HEK293 (cell line): ENCODE results near the gene PLXNA3.

ENCODE experiments used
- AEBP2 ChIP-seq: fragments of 450-650 bp; formaldehyde crosslinking; IDR thresholded peaks from 2 replicates; pipeline ENCODE4 v1.5.1; 2016; ENCODE audit warnings: missing biosample characterization, missing genetic modification characterization, borderline replicate concordance
- ATF2 ChIP-seq: fragments of 450-650 bp; formaldehyde crosslinking; IDR thresholded peaks from 2 replicates; pipeline ENCODE4 v1.5.1; 2016; ENCODE audit warnings: missing biosample characterization, missing genetic modification characterization, low read depth
- EGR2 ChIP-seq: fragments of 450-650 bp; formaldehyde crosslinking; IDR thresholded peaks from 2 replicates; pipeline ENCODE4 v1.5.1; 2016; ENCODE audit warnings: low read depth, missing biosample characterization, missing genetic modification characterization
- GFI1B ChIP-seq: fragments of 450-650 bp; formaldehyde crosslinking; IDR thresholded peaks from 2 replicates; pipeline ENCODE4 v1.5.1; 2016; ENCODE audit warnings: missing biosample characterization, missing genetic modification characterization
- GLI4 ChIP-seq: fragments of 450-650 bp; formaldehyde crosslinking; IDR thresholded peaks from 2 replicates; pipeline ENCODE4 v1.5.1; 2016; ENCODE audit warnings: missing biosample characterization, missing genetic modification characterization
- HIC1 ChIP-seq: fragments of 450-650 bp; formaldehyde crosslinking; IDR thresholded peaks from 2 replicates; pipeline ENCODE4 v1.5.1; 2016; ENCODE audit warnings: missing biosample characterization, missing genetic modification characterization
- KLF17 ChIP-seq: fragments of 450-650 bp; formaldehyde crosslinking; IDR thresholded peaks from 2 replicates; pipeline ENCODE4 v1.5.1; 2016; ENCODE audit warnings: missing biosample characterization, missing genetic modification characterization
- PRDM10 ChIP-seq: fragments of 450-650 bp; formaldehyde crosslinking; IDR thresholded peaks from 2 replicates; pipeline ENCODE4 v1.5.1; 2016; ENCODE audit warnings: missing biosample characterization, missing genetic modification characterization
- SP7 ChIP-seq: fragments of 450-650 bp; formaldehyde crosslinking; IDR thresholded peaks from 2 replicates; pipeline ENCODE4 v1.5.1; 2016; ENCODE audit warnings: missing biosample characterization, missing genetic modification characterization
- TRIM28 ChIP-seq: IDR thresholded peaks from 2 replicates; pipeline ENCODE4 v1.6.1; 2011; ENCODE audit warnings: low read length, control low read depth, borderline replicate concordance
- YY1 ChIP-seq: fragments of 450-650 bp; formaldehyde crosslinking; IDR thresholded peaks from 2 replicates; pipeline ENCODE4 v1.5.1; 2018; ENCODE audit warnings: missing biosample characterization, missing genetic modification characterization
- ZBTB48 ChIP-seq: fragments of 450-650 bp; formaldehyde crosslinking; IDR thresholded peaks from 2 replicates; pipeline ENCODE4 v1.5.1; 2016; ENCODE audit warnings: missing biosample characterization, missing genetic modification characterization
- ZEB2 ChIP-seq: fragments of 450-650 bp; formaldehyde crosslinking; IDR thresholded peaks from 2 replicates; pipeline ENCODE4 v1.5.1; 2016; ENCODE audit warnings: missing biosample characterization, missing genetic modification characterization
- ZFP37 ChIP-seq: fragments of 450-650 bp; formaldehyde crosslinking; IDR thresholded peaks from 2 replicates; pipeline ENCODE4 v1.5.1; 2016; ENCODE audit warnings: missing biosample characterization, missing genetic modification characterization
- ZIC2 ChIP-seq: fragments of 450-650 bp; formaldehyde crosslinking; IDR thresholded peaks from 2 replicates; pipeline ENCODE4 v1.5.1; 2016; ENCODE audit warnings: missing biosample characterization, missing genetic modification characterization
- ZNF10 ChIP-seq: fragments of 450-650 bp; formaldehyde crosslinking; IDR thresholded peaks from 2 replicates; pipeline ENCODE4 v1.5.1; 2017; ENCODE audit warnings: missing biosample characterization, missing genetic modification characterization
- ZNF133 ChIP-seq: fragments of 450-650 bp; formaldehyde crosslinking; IDR thresholded peaks from 2 replicates; pipeline ENCODE4 v1.5.1; 2016; ENCODE audit warnings: missing biosample characterization, missing genetic modification characterization
- ZNF175 ChIP-seq: fragments of 450-650 bp; formaldehyde crosslinking; IDR thresholded peaks from 2 replicates; pipeline ENCODE4 v1.5.1; 2016; ENCODE audit warnings: missing biosample characterization, missing genetic modification characterization
- ZNF24 ChIP-seq: fragments of 450-650 bp; formaldehyde crosslinking; IDR thresholded peaks from 2 replicates; pipeline ENCODE4 v1.5.1; 2016; ENCODE audit warnings: missing biosample characterization, missing genetic modification characterization
- ZNF248 ChIP-seq: fragments of 450-650 bp; formaldehyde crosslinking; IDR thresholded peaks from 2 replicates; pipeline ENCODE4 v1.5.1; 2017; ENCODE audit warnings: missing biosample characterization, missing genetic modification characterization
- ZNF292 ChIP-seq: fragments of 450-650 bp; formaldehyde crosslinking; IDR thresholded peaks from 2 replicates; pipeline ENCODE4 v1.5.1; 2016; ENCODE audit warnings: low read depth, missing biosample characterization, missing genetic modification characterization, borderline replicate concordance
- ZNF341 ChIP-seq: fragments of 450-650 bp; formaldehyde crosslinking; IDR thresholded peaks from 2 replicates; pipeline ENCODE4; 2016; ENCODE audit warnings: low read depth, missing biosample characterization, missing genetic modification characterization
- ZNF354C ChIP-seq: fragments of 450-650 bp; formaldehyde crosslinking; IDR thresholded peaks from 2 replicates; pipeline ENCODE4 v1.5.1; 2016; ENCODE audit warnings: missing biosample characterization, missing genetic modification characterization, low read depth, borderline replicate concordance
- ZNF423 ChIP-seq: fragments of 450-650 bp; formaldehyde crosslinking; IDR thresholded peaks from 2 replicates; pipeline ENCODE4 v1.5.1; 2016; ENCODE audit warnings: missing biosample characterization, missing genetic modification characterization
- ZNF514 ChIP-seq: fragments of 450-650 bp; formaldehyde crosslinking; IDR thresholded peaks from 2 replicates; pipeline ENCODE4 v1.5.1; 2016; ENCODE audit warnings: missing biosample characterization, missing genetic modification characterization
- ZNF580 ChIP-seq: fragments of 450-650 bp; formaldehyde crosslinking; IDR thresholded peaks from 2 replicates; pipeline ENCODE4 v1.5.1; 2016; ENCODE audit warnings: missing biosample characterization, missing genetic modification characterization
- ZNF585B ChIP-seq: fragments of 450-650 bp; formaldehyde crosslinking; IDR thresholded peaks from 2 replicates; pipeline ENCODE4 v1.5.1; 2016; ENCODE audit warnings: missing biosample characterization, missing genetic modification characterization
- ZNF600 ChIP-seq: fragments of 450-650 bp; formaldehyde crosslinking; IDR thresholded peaks from 2 replicates; pipeline ENCODE4 v1.5.1; 2016; ENCODE audit warnings: missing biosample characterization, missing genetic modification characterization
- ZNF747 ChIP-seq: fragments of 450-650 bp; formaldehyde crosslinking; IDR thresholded peaks from 2 replicates; pipeline ENCODE4 v1.5.1; 2016; ENCODE audit warnings: missing biosample characterization, missing genetic modification characterization
- ZNF776 ChIP-seq: fragments of 450-650 bp; formaldehyde crosslinking; IDR thresholded peaks from 2 replicates; pipeline ENCODE4 v1.5.0; 2017; ENCODE audit warnings: missing biosample characterization, missing genetic modification characterization, borderline replicate concordance
- ZNF785 ChIP-seq: fragments of 450-650 bp; formaldehyde crosslinking; IDR thresholded peaks from 2 replicates; pipeline ENCODE4 v1.5.1; 2016; ENCODE audit warnings: missing biosample characterization, missing genetic modification characterization
- ZNF830 ChIP-seq: fragments of 450-650 bp; IDR thresholded peaks from 2 replicates; pipeline ENCODE4 v1.5.0; 2018; ENCODE audit warnings: missing biosample characterization, missing genetic modification characterization, low read depth, mild to moderate bottlenecking, moderate library complexity
- ZSCAN16 ChIP-seq: fragments of 450-650 bp; formaldehyde crosslinking; IDR thresholded peaks from 2 replicates; pipeline ENCODE4 v1.5.1; 2016; ENCODE audit warnings: missing biosample characterization, missing genetic modification characterization

Gene PLXNA3

GRCh38 chrX:154490021-154490413 lies 31.9 kb downstream of the PLXNA3 start (continued):
- TF ChIP-seq ZNF830 (tag by site-specific recombination) (no peak), ZFP37 (tag by site-specific recombination) (no peak), ZBTB48 (tag by site-specific recombination) (peak; percentile 92), ZIC2 (tag by site-specific recombination) (no peak), ZSCAN16 (tag by site-specific recombination) (no peak), ZNF585B (no peak), HIC1 (tag by site-specific recombination) (no peak), ZNF580 (tag by site-specific recombination) (no peak), GLI4 (tag by site-specific recombination) (no peak), ZNF292 (tag by site-specific recombination) (no peak), ZNF354C (no peak), ZNF514 (tag by site-specific recombination) (no peak), TRIM28 (no peak), ZNF10 (tag by site-specific recombination) (no peak), GFI1B (tag by site-specific recombination) (no peak), ZNF133 (tag by site-specific recombination) (no peak), YY1 (tag by site-specific recombination) (0 out of 2 replicates have a peak, but pooled peaks have one; percentile 15), EGR2 (no peak), ZEB2 (tag by site-specific recombination) (no peak), KLF17 (tag by site-specific recombination) (0 out of 2 replicates have a peak, but pooled peaks have one; percentile 44), ZNF747 (tag by site-specific recombination) (no peak), ZNF175 (tag by site-specific recombination) (no peak), ZNF24 (no peak), SP7 (tag by site-specific recombination) (no peak), ZNF341 (tag by site-specific recombination) (peak; percentile 72), AEBP2 (tag by site-specific recombination) (no peak), ATF2 (no peak), ZNF423 (no peak), ZNF600 (tag by site-specific recombination) (peak; percentile 69; the same call in 1 of the 2 replicates), PRDM10 (tag by site-specific recombination) (peak; percentile 76), ZNF248 (tag by site-specific recombination) (no peak), ZNF785 (tag by site-specific recombination) (no peak), ZNF776 (tag by site-specific recombination) (no peak)
